Type B pancreatic cell (in vitro differentiated cells): ENCODE results near the gene NRDE2. TPM values are rescaled to one million over a fixed set of nuclear protein-coding genes. Genes with fewer than 3 reads are reported as not detected.

Source experiments
- DNase-seq: peaks from one replicate; pipeline ENCODE4 v3.0.0; 2021; ENCODE audit warnings: mixed read lengths; ENCODE audit not compliant: unreplicated experiment; ENCODE audit errors: extremely low spot score
- H3K27ac Mint-ChIP-seq: 2 replicates; pipeline ENCODE4 v1.8.0; 2021; ENCODE audit warnings: mild to moderate bottlenecking, mixed read lengths
- H3K27me3 Mint-ChIP-seq: 2 replicates; pipeline ENCODE4 v1.8.0; 2021; ENCODE audit warnings: mixed read lengths
- H3K36me3 Mint-ChIP-seq: 2 replicates; pipeline ENCODE4 v1.8.0; 2021; ENCODE audit warnings: mixed read lengths
- H3K4me1 Mint-ChIP-seq: one replicate; pipeline ENCODE4 v1.8.0; 2021; ENCODE audit warnings: mixed read lengths; ENCODE audit not compliant: unreplicated experiment
- H3K4me3 Mint-ChIP-seq: 2 replicates; pipeline ENCODE4 v1.8.0; 2021; ENCODE audit warnings: mild to moderate bottlenecking, mixed read lengths
- H3K9me3 Mint-ChIP-seq: 2 replicates; pipeline ENCODE4 v1.8.0; 2021; ENCODE audit warnings: mixed read lengths
- CTCF ChIP-seq: fragments of 200-600 bp; sonication (generic); conservative IDR thresholded peaks from 2 replicates; pipeline ENCODE4 v1.5.0; 2021; ENCODE audit warnings: antibody characterized with exemption, mild to moderate bottlenecking
- total RNA-seq: library from RNA; stranded (reverse); gene quantifications from 2 replicates; pipeline ENCODE4 v1.2.1, GENCODE V29; 2021; ENCODE audit warnings: low replicate concordance

The NRDE2 gene
- total RNA-seq, 1 donor from 2014 or later: 22.8 TPM

- Mint-ChIP-seq H3K27ac (no peak overlapping the region), H3K4me1 (no peaks in the 10 kb centered on the region), H3K27me3 (peaks cover 8% of the 10 kb centered on the region), H3K36me3 (no peaks in the 10 kb centered on the region), H3K4me3 (no peak overlapping the region), H3K9me3 (no peaks in the 10 kb centered on the region)
- no peak for TF ChIP-seq CTCF
- no peak for DNase-seq
Measured at GRCh38 chr14:90358359-90358758, 26.6 kb upstream of the NRDE2 start.

GRCh38 chr14:90356925-90357324, 25.2 kb upstream of the NRDE2 start:
- peaks cover 8% of the 10 kb centered on the region for H3K27me3 Mint-ChIP-seq
- H3K27ac Mint-ChIP-seq: no peak overlapping the region
- H3K9me3 Mint-ChIP-seq: no peaks in the 10 kb centered on the region
- no peak for DNase-seq
- no peak for TF ChIP-seq CTCF
- no peak overlapping the region for H3K4me3 Mint-ChIP-seq
- H3K4me1 Mint-ChIP-seq: no peaks in the 10 kb centered on the region
- no peaks in the 10 kb centered on the region for H3K36me3 Mint-ChIP-seq

- Mint-ChIP-seq H3K4me1 (no peaks in the 10 kb centered on the region), H3K9me3 (no peaks in the 10 kb centered on the region), H3K4me3 (no peak overlapping the region)
Measured at GRCh38 chr14:90355540-90356518, 24.1 kb upstream of the NRDE2 start.

DNA sequence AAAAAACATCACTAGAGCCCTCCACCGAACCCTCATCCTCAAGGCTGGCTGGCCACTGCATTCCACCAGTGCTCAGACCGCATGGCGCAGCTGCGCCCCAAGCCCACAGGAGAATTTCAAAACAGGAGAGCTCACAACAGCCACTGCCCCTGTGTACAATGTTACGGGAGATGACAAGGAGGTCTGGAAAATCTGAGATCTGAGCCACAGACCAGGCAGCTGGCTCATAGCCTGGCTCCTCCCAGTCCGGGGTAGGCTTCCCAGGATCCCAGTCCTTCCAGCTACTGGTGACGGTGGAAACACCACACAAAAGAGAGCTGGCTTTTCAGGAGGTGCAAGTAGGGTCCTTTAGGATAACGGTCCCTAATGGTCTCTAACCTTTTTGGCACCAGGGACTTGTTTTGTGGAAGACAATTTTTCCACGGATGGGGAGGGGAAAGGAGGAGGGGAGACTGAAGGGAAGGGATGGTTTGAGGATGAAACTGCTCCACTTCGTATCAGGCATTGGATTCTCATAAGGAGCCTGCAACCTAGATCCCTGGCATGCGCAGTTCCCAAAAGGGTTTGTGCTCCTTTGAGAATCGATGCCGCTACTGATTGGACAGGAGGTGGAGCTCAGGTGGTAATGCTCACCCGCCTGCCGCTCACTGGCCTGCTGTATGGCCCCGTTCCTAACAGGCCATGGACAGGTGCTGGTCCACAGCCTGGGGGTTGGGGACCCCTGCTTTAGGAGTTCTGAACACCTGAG, 23.0 kb upstream of the NRDE2 start:
- H3K4me3 Mint-ChIP-seq: no peak overlapping the region
- H3K27ac Mint-ChIP-seq: no peak overlapping the region
- H3K4me1 Mint-ChIP-seq: no peaks in the 10 kb centered on the region
- no peaks in the 10 kb centered on the region for H3K9me3 Mint-ChIP-seq
- no peak for DNase-seq
- H3K36me3 Mint-ChIP-seq: no peaks in the 10 kb centered on the region
- TF ChIP-seq CTCF: no peak
- peaks cover 8% of the 10 kb centered on the region for H3K27me3 Mint-ChIP-seq

More at GRCh38 chr14:90355540-90356518, 24.1 kb upstream of the NRDE2 start:
- no peak for DNase-seq
- TF ChIP-seq CTCF: no peak
- no peak overlapping the region for H3K27ac Mint-ChIP-seq
- H3K27me3 Mint-ChIP-seq: peaks cover 8% of the 10 kb centered on the region
- no peaks in the 10 kb centered on the region for H3K36me3 Mint-ChIP-seq

GRCh38 chr14:90349739-90350138, 18.0 kb upstream of the NRDE2 start:
- H3K36me3 Mint-ChIP-seq: no peaks in the 10 kb centered on the region
- no peaks in the 10 kb centered on the region for H3K9me3 Mint-ChIP-seq
- no peaks in the 10 kb centered on the region for H3K4me1 Mint-ChIP-seq
- no peak for DNase-seq
- TF ChIP-seq CTCF: no peak
- no peak overlapping the region for H3K27ac Mint-ChIP-seq
- H3K4me3 Mint-ChIP-seq: no peak overlapping the region
- H3K27me3 Mint-ChIP-seq: no peaks in the 10 kb centered on the region
